Panc1 (cell line): ENCODE results near the gene FAM163B. TPM values are rescaled to one million over a fixed set of nuclear protein-coding genes. Genes with fewer than 3 reads are reported as not detected.

Experiments
- ATAC-seq: fragments of 200-7000 bp; cut with Tn5 transposase; 2 replicates; pipeline ENCODE4 v1.9.1; 2020; ENCODE audit warnings: mild to moderate bottlenecking, moderate library complexity
- BruUV-seq: library from RNA; stranded (reverse); fragments of 400-500 nt; replicated peaks from 2 replicates; lab custom pipeline; 2021; lab: Mats Ljungman, UMichigan
- CTCF ChIA-PET: fragments of 300-600 bp; sonication (Branson Sonifier 250); formaldehyde crosslinking; loops from one replicate; lab custom pipeline; 2022; ENCODE audit warnings: antibody characterized with exemption; lab: Charles Lee
- POLR2A ChIA-PET: fragments of 300-600 bp; sonication (Branson Sonifier 250); formaldehyde crosslinking; loops from one replicate; lab custom pipeline; 2022; ENCODE audit warnings: antibody characterized with exemption; lab: Charles Lee
- DNase-seq: peaks from one replicate; pipeline ENCODE4 v3.0.0-alpha.2; 2010; ENCODE audit warnings: low read depth, low spot score
- H3K27ac ChIP-seq: 2 replicates; pipeline ENCODE4 v1.5.1; 2011; ENCODE audit warnings: mild to moderate bottlenecking, low read length, inconsistent platforms
- H3K27me3 ChIP-seq: fragments of 200-500 bp; sonication (Bioruptor generic); 2 replicates; pipeline ENCODE4 v1.6.0; 2014; ENCODE audit warnings: low read length, inconsistent platforms; ENCODE audit not compliant: control insufficient read depth, insufficient read depth
- H3K36me3 ChIP-seq: fragments of 200-500 bp; sonication (Bioruptor generic); 2 replicates; pipeline ENCODE4 v1.5.1; 2014; ENCODE audit warnings: inconsistent platforms, mild to moderate bottlenecking, low read length, moderate library complexity; ENCODE audit not compliant: control insufficient read depth, insufficient read depth
- H3K4me1 ChIP-seq: 2 replicates; pipeline ENCODE4 v1.5.1; 2011; ENCODE audit warnings: inconsistent platforms, mild to moderate bottlenecking, low read length, moderate library complexity; ENCODE audit not compliant: control insufficient read depth, insufficient read depth
- H3K4me3 ChIP-seq, 2 experiments: 2 replicates each; pipeline ENCODE4 v1.5.1; 2011 to 2012; ENCODE audit warnings: low read depth in 2 of 2, low read length in 2 of 2, mild to moderate bottlenecking in 2 of 2, inconsistent platforms in 1 of 2, moderate library complexity in 1 of 2
- H3K9me3 ChIP-seq: fragments of 200-500 bp; sonication (Bioruptor generic); 2 replicates; pipeline ENCODE4 v1.5.1; 2014; ENCODE audit warnings: low read depth, mild to moderate bottlenecking, inconsistent platforms, low read length, moderate library complexity; ENCODE audit not compliant: control insufficient read depth, insufficient read depth
- POLR2AphosphoS5 ChIP-seq: IDR thresholded peaks from 2 replicates; pipeline ENCODE4 v1.6.1; 2012; ENCODE audit warnings: mild to moderate bottlenecking, low read depth, low read length, moderate library complexity
- REST ChIP-seq, 2 experiments: IDR thresholded peaks; 2 replicates each; pipeline ENCODE4 v1.6.1; 2011 to 2012; ENCODE audit warnings: low read depth in 2 of 2, control low read depth in 1 of 2, low read length in 1 of 2, mild to moderate bottlenecking in 1 of 2, moderate library complexity in 1 of 2; ENCODE audit not compliant: insufficient read depth in 1 of 2
- SIN3A ChIP-seq: IDR thresholded peaks from 2 replicates; pipeline ENCODE4 v1.6.1; 2012; ENCODE audit warnings: low read depth, mild to moderate bottlenecking, low read length, moderate library complexity, borderline replicate concordance; ENCODE audit not compliant: insufficient read depth
- TCF7L2 ChIP-seq: IDR thresholded peaks from 2 replicates; pipeline ENCODE4 v1.6.1; 2011; ENCODE audit warnings: mild to moderate bottlenecking, low read depth, low read length, inconsistent platforms
- in situ Hi-C: cut with HindIII; loops from 2 replicates; pipeline ENCODE4 v1.10.0; 2016; ENCODE audit warnings: low sequenced_read_pairs, low pct_unique_long_range_greater_than_20kb
- intact Hi-C: fragments of 100-400 bp; cut with micrococcal nuclease; formaldehyde crosslinking; loops from one replicate; pipeline ENCODE4 v1.10.0; 2022; ENCODE audit not compliant: unreplicated experiment
- total RNA-seq: library from RNA; stranded (reverse); gene quantifications from one replicate; pipeline ENCODE4 v1.2.1, GENCODE V29; 2021; ENCODE audit not compliant: unreplicated experiment
- TF ChIP-seq, protein P1 (sequence below): fragments of 450-650 bp; IDR thresholded peaks from 2 replicates; pipeline ENCODE4 v1.5.1; 2017; ENCODE audit warnings: mild to moderate bottlenecking

FAM163B gene
- total RNA-seq, 1 experiment from 2014 or later: not detected

DNA sequence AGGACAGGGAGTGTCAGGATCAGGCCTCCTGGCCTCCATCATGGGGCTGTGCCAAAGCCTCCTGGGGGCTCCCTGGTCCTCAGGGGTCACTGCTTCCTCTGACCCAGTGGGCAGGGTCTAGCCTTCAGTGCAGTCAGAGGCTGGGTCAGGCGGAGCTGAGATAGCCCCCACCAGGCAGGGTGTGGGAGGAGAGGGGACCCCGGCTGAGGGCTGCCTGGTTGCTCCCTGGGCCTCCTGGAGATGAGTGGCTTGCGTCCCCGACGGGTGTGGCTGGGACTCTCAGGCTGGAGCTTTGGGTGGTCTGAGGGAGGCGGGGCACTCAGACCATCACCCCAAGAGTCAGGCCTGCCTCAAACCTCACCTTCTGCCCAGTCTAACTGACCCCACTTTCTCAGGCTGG lies 21.7 kb downstream of the FAM163B start:
- CTCF ChIA-PET: no interaction called here
- in situ Hi-C loops: no loop called here
- POLR2A ChIA-PET: no interaction called here
- Histone ChIP-seq H3K9me3 (no peaks in the 10 kb centered on the region), H3K27me3 (no peaks in the 10 kb centered on the region), H3K4me3 (no peak overlapping the region), H3K36me3 (no peaks in the 10 kb centered on the region), H3K27ac (no peak overlapping the region), H3K4me1 (peaks cover 6% of the 10 kb centered on the region; the same call in 1 of the 2 replicates)
- intact Hi-C loops: no loop called here
- BruUV-seq: no TSS peak
- ATAC-seq (no peak), DNase-seq (no peak)
- TF ChIP-seq, protein P1, sequence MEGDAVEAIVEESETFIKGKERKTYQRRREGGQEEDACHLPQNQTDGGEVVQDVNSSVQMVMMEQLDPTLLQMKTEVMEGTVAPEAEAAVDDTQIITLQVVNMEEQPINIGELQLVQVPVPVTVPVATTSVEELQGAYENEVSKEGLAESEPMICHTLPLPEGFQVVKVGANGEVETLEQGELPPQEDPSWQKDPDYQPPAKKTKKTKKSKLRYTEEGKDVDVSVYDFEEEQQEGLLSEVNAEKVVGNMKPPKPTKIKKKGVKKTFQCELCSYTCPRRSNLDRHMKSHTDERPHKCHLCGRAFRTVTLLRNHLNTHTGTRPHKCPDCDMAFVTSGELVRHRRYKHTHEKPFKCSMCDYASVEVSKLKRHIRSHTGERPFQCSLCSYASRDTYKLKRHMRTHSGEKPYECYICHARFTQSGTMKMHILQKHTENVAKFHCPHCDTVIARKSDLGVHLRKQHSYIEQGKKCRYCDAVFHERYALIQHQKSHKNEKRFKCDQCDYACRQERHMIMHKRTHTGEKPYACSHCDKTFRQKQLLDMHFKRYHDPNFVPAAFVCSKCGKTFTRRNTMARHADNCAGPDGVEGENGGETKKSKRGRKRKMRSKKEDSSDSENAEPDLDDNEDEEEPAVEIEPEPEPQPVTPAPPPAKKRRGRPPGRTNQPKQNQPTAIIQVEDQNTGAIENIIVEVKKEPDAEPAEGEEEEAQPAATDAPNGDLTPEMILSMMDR: no peak
- TF ChIP-seq POLR2AphosphoS5 (no peak), TCF7L2 (no peak), SIN3A (no peak), REST (IDR thresholded peaks at IDR 0.05; ENCODE audit: insufficient read depth in 1 of 2, low read depth in 2 of 2, low read length in 1 of 2) (no peak)

DNA sequence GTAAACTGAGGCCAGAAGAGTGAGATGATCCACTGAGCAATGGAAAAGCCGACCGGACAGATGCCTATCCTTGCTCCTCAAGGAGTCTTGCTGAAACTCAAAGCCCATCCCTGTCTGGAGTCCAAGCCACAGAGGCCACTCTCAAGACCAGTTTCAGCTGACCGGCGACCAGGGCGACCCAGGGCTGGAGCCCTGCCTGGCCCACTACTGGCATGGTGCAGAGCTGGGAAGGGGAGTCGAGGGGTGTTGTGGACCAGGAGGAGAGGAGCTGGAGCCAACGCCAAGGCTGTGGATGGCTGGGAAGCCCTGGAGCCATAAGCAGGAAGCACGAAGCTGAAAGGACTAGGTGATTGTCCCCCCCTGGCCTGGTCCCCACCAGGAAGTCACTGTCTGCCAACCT lies 22.1 kb downstream of the FAM163B start:
- no peak overlapping the region for H3K4me3 ChIP-seq
- POLR2A ChIA-PET: no interaction called here
- no peaks in the 10 kb centered on the region for H3K36me3 ChIP-seq
- H3K4me1 ChIP-seq: peaks cover 6% of the 10 kb centered on the region; the same call in 1 of the 2 replicates
- H3K27me3 ChIP-seq: no peaks in the 10 kb centered on the region
- in situ Hi-C loops: no loop called here
- no peak overlapping the region for H3K27ac ChIP-seq
- no peak for DNase-seq
- no peaks in the 10 kb centered on the region for H3K9me3 ChIP-seq
- TF ChIP-seq REST (IDR thresholded peaks at IDR 0.05; ENCODE audit: insufficient read depth in 1 of 2, low read depth in 2 of 2, low read length in 1 of 2) (no peak), TCF7L2 (no peak), SIN3A (no peak), POLR2AphosphoS5 (no peak)
- TF ChIP-seq, protein P1: no peak
- no TSS peak for BruUV-seq
- CTCF ChIA-PET: no interaction called here
- intact Hi-C loops: no loop called here
- no peak for ATAC-seq
